GM19395 (cell line): ENCODE data around the gene FBLIM1.

ENCODE experiments used
- ATAC-seq: cut with Tn5 transposase; IDR thresholded peaks from one replicate; pipeline ENCODE4 v1.9.1; 2021; ENCODE audit warnings: mild to moderate bottlenecking, moderate library complexity; ENCODE audit not compliant: unreplicated experiment

Gene FBLIM1

GRCh38 chr1:15765495-15766194 is 7.0 kb downstream of the FBLIM1 start:
- no peak for ATAC-seq

GRCh38 chr1:15767941-15768340 is 9.3 kb downstream of the FBLIM1 start:
- ATAC-seq = no peak

DNA sequence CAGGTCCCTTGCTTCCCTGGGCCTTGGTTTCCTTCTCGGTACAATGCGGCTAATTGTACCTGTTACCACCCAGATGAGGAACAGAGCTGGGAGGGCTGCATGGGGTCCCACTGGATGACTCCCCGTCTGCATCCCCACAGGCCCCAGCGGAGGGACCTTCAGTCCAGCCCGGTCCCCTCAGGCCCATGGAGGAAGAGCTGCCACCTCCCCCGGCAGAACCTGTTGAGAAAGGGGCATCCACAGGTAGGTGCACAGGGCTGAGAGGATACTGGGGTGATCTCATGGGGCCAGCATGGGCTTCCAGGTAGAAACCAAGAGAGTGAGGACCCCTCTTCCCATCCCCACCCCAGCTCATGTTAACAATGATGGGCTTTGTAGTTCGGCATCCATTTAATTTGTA is 9.8 kb downstream of the FBLIM1 start:
- no peak for ATAC-seq

DNA sequence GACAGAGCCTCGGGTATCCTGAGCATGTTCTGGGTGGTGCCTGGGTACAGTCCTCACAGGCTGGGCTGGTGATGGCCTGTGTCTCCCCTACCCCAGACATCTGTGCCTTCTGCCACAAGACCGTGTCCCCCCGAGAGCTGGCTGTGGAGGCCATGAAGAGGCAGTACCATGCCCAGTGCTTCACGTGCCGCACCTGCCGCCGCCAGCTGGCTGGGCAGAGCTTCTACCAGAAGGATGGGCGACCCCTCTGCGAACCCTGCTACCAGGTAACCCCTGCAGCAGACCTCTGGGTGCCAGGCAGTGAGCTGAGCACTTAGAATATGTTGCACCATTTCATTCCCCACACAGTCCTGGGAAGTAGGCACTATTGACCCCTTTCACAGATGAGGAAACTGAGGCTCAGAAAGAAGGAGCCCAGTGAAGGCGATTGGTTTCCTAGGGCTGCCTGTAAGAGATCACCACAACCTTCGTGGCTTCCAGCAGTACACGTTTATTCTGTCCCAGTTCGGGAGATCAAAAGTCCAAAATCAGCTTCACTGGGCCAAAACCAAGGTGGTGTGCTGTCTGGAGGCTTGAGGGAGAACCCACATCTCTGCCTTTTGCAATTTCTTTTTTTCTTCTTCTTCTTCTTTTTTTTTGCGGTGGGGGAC is 11.8 kb downstream of the FBLIM1 start:
- ATAC-seq = no peak

DNA sequence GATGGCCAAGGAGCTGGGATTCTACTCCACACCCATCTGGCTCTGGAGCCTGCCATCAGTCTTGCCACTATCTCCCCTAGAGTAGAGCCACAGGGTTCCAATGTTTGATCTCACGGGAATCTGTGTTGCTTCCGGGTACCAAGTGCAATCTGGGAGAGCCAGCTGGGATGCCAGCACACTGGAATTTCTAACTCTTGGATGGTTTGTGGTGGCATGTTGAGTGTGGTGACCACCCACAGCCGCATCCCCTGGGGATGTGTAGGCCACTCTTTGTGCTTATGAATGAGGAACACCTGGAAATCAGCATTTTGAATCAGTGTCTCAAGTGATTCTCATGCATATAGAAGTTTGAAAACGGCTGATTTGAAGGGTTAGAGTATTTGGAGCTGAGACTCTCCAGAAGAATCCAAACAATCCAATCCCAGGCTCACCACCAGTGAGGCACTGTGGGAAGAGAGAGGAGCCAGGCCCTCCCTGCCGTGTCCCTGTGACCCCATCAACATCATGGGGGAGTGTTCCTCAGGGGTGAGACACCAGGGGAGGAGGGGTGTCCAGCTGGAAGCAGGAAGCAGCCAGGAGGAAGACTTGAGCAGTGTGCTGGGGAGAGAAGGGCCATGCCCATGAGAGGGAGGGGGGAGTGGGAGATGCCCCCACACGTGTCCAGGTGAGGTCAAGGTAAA is 13.4 kb downstream of the FBLIM1 start:
- no peak for ATAC-seq

GRCh38 chr1:15775706-15776105 is 17.1 kb downstream of the FBLIM1 start:
- no peak for ATAC-seq

GRCh38 chr1:15777909-15778707 is 19.5 kb downstream of the FBLIM1 start:
- no peak for ATAC-seq

DNA sequence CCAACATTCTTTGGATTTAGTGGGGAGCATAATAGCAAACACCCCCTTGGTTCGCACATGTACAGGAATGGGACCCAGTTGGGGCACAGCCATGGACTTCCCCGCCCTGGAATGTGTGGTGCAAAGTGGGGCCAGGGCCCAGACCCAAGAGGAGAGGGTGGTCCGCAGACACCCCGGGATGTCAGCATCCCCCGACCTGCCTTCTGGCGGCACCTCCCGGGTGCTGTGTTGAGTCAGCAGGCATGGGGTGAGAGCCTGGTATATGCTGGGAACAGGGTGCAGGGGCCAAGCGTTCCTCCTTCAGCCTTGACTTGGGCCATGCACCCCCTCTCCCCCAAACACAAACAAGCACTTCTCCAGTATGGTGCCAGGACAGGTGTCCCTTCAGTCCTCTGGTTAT is 27.1 kb downstream of the FBLIM1 start:
- no peak for ATAC-seq

DNA sequence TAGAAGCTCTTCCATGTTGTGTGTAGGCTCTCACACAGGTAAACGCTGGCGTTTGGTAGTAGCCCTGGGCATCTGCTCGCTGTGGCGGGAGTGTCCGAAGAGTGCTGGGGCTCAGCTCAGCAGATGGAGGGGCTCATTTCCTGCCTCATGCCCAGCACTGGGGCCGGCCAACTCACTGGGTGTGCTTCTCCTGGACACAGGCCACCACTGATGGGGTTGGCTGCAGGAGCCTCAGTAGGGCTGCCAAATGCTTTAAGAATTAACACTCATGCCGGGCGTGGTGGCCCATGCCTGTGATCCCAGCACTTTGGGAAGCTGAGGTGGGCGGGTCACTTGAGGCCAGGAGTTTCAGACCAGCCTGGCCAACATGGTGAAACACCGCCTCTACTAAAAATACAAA is 28.0 kb downstream of the FBLIM1 start:
- no peak for ATAC-seq

GRCh38 chr1:15788624-15789301 is 30.2 kb downstream of the FBLIM1 start:
- ATAC-seq = no peak

DNA sequence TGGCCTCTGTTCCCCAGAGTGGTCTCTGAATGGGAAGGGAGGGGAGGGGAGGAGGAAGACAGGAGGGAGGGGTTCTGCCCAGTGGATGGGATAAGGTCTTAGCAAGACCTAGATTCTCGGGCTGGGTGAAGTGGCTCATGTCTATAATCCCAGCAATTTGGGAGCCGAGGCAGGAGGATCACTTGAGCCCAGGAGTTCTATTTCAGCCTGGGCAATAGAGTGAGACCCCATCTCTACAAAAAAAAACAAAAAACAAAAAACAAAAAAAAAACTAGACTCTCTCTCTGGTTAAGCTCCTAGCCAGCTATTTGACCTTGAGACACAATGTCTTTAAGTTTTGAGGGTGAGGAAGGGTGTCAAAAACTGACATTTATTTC is 37.5 kb downstream of the FBLIM1 start:
- no peak for ATAC-seq

DNA sequence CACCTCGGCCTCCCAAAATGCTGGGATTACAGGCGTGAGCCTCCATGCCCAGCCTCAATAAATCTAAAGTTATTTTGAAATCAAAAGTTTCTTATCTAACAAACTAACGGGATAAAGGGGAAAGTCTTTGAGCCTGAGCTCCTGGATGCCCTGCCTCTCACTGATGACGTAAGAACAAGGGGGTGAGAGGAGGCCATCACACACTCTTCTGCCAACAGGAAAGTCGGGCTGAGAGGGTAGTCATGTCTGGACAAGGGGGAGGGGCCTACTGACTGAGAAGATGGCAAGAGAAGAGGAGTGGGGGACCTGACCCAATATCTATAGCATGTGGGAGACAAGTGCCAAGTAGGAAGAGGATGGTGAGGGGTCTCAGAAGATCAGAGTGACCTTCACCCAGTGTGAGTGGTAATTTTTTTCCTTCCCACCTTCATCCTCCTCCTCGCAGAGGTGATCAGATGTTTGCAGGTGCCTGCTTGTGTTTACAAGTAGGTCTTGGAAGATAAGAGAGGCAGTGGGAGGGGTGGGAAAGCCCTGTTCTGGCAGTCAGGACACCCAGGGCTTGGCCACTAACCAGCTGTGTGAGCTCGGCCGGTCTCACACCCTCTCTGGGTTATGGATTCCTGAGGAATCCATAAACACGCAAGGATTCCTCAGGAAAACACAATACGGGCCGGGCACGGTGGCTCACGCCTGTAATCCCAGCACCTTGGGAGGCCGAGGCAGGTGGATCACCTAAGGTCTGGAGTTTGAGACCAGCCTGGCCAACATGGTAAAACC is 39.2 kb downstream of the FBLIM1 start:
- ATAC-seq = no peak

DNA sequence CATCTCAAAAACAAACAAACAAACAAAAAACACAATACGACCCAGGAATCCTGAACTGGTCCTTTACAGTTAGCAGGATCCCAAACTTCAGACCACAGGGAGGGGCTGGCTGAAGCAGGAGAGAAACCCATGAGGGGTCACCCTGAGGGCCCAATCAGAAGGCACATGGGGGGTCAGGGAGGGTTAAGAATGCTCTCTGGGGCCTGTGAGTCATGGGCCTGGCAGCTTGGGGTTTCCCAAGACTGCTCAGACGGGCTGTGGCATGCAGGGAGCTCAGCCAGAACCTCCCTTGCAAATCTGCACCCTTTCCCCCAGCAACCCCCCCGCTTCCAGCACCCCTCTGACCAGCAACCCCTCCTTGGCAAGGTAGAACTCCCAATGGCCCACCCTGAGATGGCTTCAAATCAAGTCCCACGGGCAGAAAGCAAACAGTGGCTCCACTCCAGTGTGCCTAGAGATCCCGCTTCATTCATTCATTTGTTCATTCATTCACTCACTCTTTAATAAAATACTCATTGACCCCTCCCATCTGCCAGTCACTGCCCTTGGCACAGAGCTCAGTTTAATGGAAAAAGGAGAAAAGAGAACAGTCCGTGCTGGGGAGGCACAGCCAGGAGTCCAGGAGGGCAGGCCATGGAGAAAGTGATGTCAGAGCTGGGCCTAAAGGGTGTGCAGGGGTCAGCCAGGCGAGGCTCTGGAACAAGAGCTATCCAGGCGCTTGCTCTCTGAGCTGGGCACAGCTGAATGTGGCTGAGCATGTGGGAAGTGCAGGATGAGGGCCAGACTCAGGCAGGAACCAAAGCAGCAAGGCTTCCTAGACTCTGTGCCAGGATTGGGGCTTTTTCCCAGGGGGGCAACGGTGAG is 40.6 kb downstream of the FBLIM1 start:
- ATAC-seq = no peak

DNA sequence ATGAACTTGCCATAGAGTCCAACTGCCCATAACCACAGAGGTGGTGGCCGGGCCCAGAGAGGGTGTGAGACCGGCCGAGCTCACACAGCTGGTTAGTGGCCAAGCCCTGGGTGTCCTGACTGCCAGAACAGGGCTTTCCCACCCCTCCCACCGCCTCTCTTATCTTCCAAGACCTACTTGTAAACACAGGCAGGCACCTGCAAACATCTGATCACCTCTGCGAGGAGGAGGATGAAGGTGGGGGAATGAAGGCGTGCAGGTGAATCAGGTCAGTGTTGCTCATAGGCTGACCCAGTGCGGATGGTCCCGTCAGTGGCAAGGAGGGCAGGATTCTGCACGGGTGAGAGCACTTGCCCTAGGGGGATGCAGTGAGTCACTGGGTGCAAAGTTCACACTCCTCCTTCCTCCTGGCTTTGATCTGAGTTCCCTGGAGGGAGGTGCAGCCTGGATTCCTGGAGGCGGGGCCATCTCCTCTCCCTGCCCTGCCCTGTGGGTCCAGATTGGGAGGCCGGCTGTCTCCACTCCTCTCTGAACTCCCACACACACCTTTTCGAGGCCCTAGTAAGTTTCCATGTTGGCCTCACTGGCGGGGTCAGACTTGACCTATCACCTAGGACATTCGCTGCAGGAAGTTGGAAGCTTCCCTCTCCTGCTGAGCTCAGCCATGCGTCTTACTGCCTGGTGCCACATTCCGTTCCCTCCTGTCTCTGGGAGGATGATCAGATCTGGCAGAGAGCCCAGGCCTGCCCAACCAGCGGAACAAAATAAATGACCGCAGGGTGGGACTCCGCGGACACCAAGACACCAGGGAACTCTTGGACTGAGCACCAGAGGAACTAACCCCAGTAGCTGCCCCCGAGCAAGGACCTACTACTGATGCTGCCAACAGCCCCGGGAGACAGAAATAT is 41.6 kb downstream of the FBLIM1 start:
- ATAC-seq = no peak

DNA sequence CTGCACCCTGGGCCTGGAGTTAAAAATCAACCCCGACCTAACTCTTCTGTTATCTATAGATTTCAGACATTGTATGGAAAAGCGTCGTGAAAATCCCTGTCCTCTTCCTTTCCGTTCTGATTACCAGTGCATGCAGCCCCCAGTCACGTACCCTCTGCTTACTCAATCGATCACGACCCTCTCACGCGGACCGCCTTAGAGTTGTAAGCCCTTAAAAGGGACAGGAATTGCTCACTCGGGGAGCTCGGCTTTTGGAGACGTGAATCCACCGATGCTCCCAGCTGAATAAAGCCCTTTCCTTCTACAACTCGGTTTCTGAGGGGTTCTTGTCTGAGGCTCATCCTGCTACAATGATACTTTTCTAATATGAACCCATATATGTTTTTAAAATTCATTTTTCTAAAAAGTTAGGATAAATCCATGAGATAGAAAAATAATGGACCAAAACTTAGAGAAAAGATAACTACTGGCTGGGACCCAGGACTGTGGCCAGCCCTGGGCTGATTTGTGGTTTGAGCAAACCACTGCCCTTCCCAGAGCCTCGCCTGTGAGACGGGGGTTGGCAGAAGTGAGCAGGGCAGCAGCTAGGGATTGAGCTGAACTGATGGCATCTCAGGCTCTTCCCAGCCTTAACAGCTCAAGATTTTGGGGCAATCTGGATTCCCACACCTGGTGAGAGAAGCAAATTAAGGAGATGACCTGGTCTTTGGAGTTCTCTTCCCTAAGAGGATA is 43.8 kb downstream of the FBLIM1 start:
- no peak for ATAC-seq

- ATAC-seq = no peak
Observed at GRCh38 chr1:15803380-15803779, 44.8 kb downstream of the FBLIM1 start.

DNA sequence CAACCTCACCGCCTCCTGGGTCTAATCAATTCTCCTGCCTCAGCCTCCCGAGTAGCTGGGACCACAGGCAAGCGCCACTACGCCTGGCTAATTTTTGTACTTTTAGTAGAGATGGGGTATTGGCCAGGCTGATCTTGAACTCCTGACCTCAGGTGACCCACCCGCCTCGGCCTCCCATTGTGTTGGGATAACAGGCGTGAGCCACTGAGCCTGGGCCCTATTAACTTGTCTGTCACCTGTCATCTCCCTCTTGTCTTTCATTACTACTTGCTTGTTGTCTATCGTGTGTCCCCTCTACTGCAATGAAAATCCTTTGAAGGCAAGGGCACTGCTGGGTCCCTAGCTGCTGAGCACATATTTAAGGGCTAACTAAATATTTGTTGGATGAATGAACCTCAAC is 45.5 kb downstream of the FBLIM1 start:
- no peak for ATAC-seq

GRCh38 chr1:15807121-15807520 is 48.5 kb downstream of the FBLIM1 start:
- no peak for ATAC-seq
